Mucosa of stomach (tissue), 1 donor: ENCODE measurements around the gene RAPGEF6.
"Not testable (repeated sequence)": the region's sequence is repeated elsewhere in the genome, so short reads cannot be mapped to it uniquely, and the experiment has no call there.

Experiments used
- H3K27me3 ChIP-seq: one replicate; pipeline ENCODE4 v1.7.0; 2013; ENCODE audit warnings: mild to moderate bottlenecking, low read length; ENCODE audit not compliant: control insufficient read depth, insufficient read depth
- H3K36me3 ChIP-seq: one replicate; pipeline ENCODE4 v1.7.0; 2013; ENCODE audit warnings: low read length; ENCODE audit not compliant: control insufficient read depth, insufficient read depth
- H3K4me1 ChIP-seq: one replicate; pipeline ENCODE4 v1.7.0; 2013; ENCODE audit warnings: mild to moderate bottlenecking, low read length; ENCODE audit not compliant: control insufficient read depth, insufficient read depth
- H3K4me3 ChIP-seq: one replicate; pipeline ENCODE4 v1.7.0; 2013; ENCODE audit warnings: low read length
- H3K9ac ChIP-seq: one replicate; pipeline ENCODE4 v1.7.0; 2013; ENCODE audit warnings: mild to moderate bottlenecking, low read length, moderate library complexity
- H3K9me3 ChIP-seq: one replicate; pipeline ENCODE4 v1.7.0; 2013; ENCODE audit warnings: mild to moderate bottlenecking, low read length, moderate library complexity; ENCODE audit not compliant: control insufficient read depth
- donor health status: Pancreatic carcinoma.

Gene RAPGEF6

GRCh38 chr5:131637694-131638093 is 2.7 kb upstream of the RAPGEF6 start:
- no peak overlapping the region for H3K4me3 ChIP-seq
- H3K4me1 ChIP-seq = peaks cover 4% of the 10 kb centered on the region
- H3K9me3 ChIP-seq = no peaks in the 10 kb centered on the region
- H3K36me3 ChIP-seq = no peaks in the 10 kb centered on the region
- H3K27me3 ChIP-seq = no peaks in the 10 kb centered on the region
- no peak overlapping the region for H3K9ac ChIP-seq

GRCh38 chr5:131635684-131636572 is 899 bp upstream of the RAPGEF6 start:
- Histone ChIP-seq H3K4me3 (peak overlapping the region; percentile 76), H3K4me1 (peaks cover 7% of the 10 kb centered on the region), H3K9me3 (no peaks in the 10 kb centered on the region), H3K9ac (peak overlapping the region; percentile 99), H3K36me3 (no peaks in the 10 kb centered on the region), H3K27me3 (no peaks in the 10 kb centered on the region)

GRCh38 chr5:131634666-131634995 is 398 bp downstream of the RAPGEF6 start:
- H3K9ac ChIP-seq = peak overlapping the region; percentile 75

GRCh38 chr5:131634238-131634637 is 791 bp downstream of the RAPGEF6 start:
- Histone ChIP-seq H3K4me3 (peak overlapping the region; percentile 68), H3K9ac (peak overlapping the region; percentile 75), H3K4me1 (peaks cover 14% of the 10 kb centered on the region)

More at GRCh38 chr5:131634666-131634995, 398 bp downstream of the RAPGEF6 start:
- H3K36me3 ChIP-seq = no peaks in the 10 kb centered on the region
- H3K9me3 ChIP-seq = no peaks in the 10 kb centered on the region
- H3K4me3 ChIP-seq = peak overlapping the region; percentile 68
- H3K4me1 ChIP-seq = peaks cover 14% of the 10 kb centered on the region
- no peaks in the 10 kb centered on the region for H3K27me3 ChIP-seq

GRCh38 chr5:131633830-131634229 is 1.2 kb downstream of the RAPGEF6 start:
- no peaks in the 10 kb centered on the region for H3K36me3 ChIP-seq
- H3K9me3 ChIP-seq = no peaks in the 10 kb centered on the region
- H3K4me1 ChIP-seq = peaks cover 14% of the 10 kb centered on the region
- no peaks in the 10 kb centered on the region for H3K27me3 ChIP-seq
- peak overlapping the region; percentile 75 for H3K9ac ChIP-seq
- H3K4me3 ChIP-seq = peak overlapping the region; percentile 26

More at GRCh38 chr5:131634238-131634637, 791 bp downstream of the RAPGEF6 start:
- H3K9me3 ChIP-seq = no peaks in the 10 kb centered on the region
- H3K27me3 ChIP-seq = no peaks in the 10 kb centered on the region
- no peaks in the 10 kb centered on the region for H3K36me3 ChIP-seq

- Histone ChIP-seq H3K9me3 (no peaks in the 10 kb centered on the region), H3K36me3 (no peaks in the 10 kb centered on the region), H3K9ac (no peak overlapping the region), H3K4me1 (peaks cover 14% of the 10 kb centered on the region), H3K27me3 (no peaks in the 10 kb centered on the region), H3K4me3 (no peak overlapping the region)
Observed at GRCh38 chr5:131630963-131631350, 4.1 kb downstream of the RAPGEF6 start.

- no peak overlapping the region for H3K4me3 ChIP-seq
- no peaks in the 10 kb centered on the region for H3K27me3 ChIP-seq
- H3K36me3 ChIP-seq = no peaks in the 10 kb centered on the region
- no peaks in the 10 kb centered on the region for H3K9me3 ChIP-seq
- H3K4me1 ChIP-seq = peaks cover 14% of the 10 kb centered on the region
- no peak overlapping the region for H3K9ac ChIP-seq
Observed at GRCh38 chr5:131630208-131630962, 4.6 kb downstream of the RAPGEF6 start.

- H3K36me3 ChIP-seq = no peaks in the 10 kb centered on the region
- no peaks in the 10 kb centered on the region for H3K27me3 ChIP-seq
- H3K9ac ChIP-seq = no peak overlapping the region
- H3K9me3 ChIP-seq = no peaks in the 10 kb centered on the region
- H3K4me3 ChIP-seq = no peak overlapping the region
- H3K4me1 ChIP-seq = peaks cover 10% of the 10 kb centered on the region
Observed at GRCh38 chr5:131628990-131629389, 6.0 kb downstream of the RAPGEF6 start.

GRCh38 chr5:131627207-131627865 is 7.7 kb downstream of the RAPGEF6 start:
- Histone ChIP-seq H3K9me3 (no peaks in the 10 kb centered on the region), H3K4me3 (no peak overlapping the region), H3K9ac (no peak overlapping the region), H3K36me3 (no peaks in the 10 kb centered on the region), H3K27me3 (no peaks in the 10 kb centered on the region), H3K4me1 (peaks cover 10% of the 10 kb centered on the region)

- Histone ChIP-seq H3K4me1 (no peaks in the 10 kb centered on the region), H3K27me3 (no peaks in the 10 kb centered on the region), H3K4me3 (no peak overlapping the region), H3K36me3 (no peaks in the 10 kb centered on the region), H3K9ac (no peak overlapping the region), H3K9me3 (no peaks in the 10 kb centered on the region)
Observed at GRCh38 chr5:131622633-131623032, 12.4 kb downstream of the RAPGEF6 start.

- not testable (repeated sequence) for H3K9ac ChIP-seq, H3K9me3 ChIP-seq, H3K4me3 ChIP-seq, H3K36me3 ChIP-seq, H3K27me3 ChIP-seq, H3K4me1 ChIP-seq
Observed at GRCh38 chr5:131621164-131621563, 13.9 kb downstream of the RAPGEF6 start.

GRCh38 chr5:131619102-131619501 is 15.9 kb downstream of the RAPGEF6 start:
- Histone ChIP-seq H3K27me3 (no peaks in the 10 kb centered on the region), H3K9ac (no peak overlapping the region), H3K4me1 (no peaks in the 10 kb centered on the region), H3K9me3 (no peaks in the 10 kb centered on the region), H3K4me3 (no peak overlapping the region), H3K36me3 (no peaks in the 10 kb centered on the region)
